GM12891 (cell line): ENCODE measurements around the gene ZRANB3.

Experiments used
- DNase-seq: peaks from one replicate; pipeline ENCODE4 v3.0.0; 2011; ENCODE audit warnings: low spot score; ENCODE audit not compliant: insufficient read length
- FAIRE-seq: peaks from 2 replicates; lab custom pipeline; 2011; peaks lifted over from hg19 to GRCh38; lab: Jason Lieb, UNC
- PAX5 ChIP-seq: IDR thresholded peaks from 2 replicates; pipeline ENCODE4 v1.6.1; 2011; ENCODE audit warnings: low read length, moderate library complexity, mild to moderate bottlenecking; ENCODE audit not compliant: insufficient read depth, severe bottlenecking
- POLR2A ChIP-seq: IDR thresholded peaks from 2 replicates; pipeline ENCODE4 v1.6.1; 2011; ENCODE audit warnings: low read depth, low read length, control low read depth
- POLR2AphosphoS5 ChIP-seq: IDR thresholded peaks from 2 replicates; pipeline ENCODE4 v1.6.1; 2011; ENCODE audit warnings: low read depth, low read length, control low read depth
- POU2F2 ChIP-seq: IDR thresholded peaks from 2 replicates; pipeline ENCODE4 v1.6.1; 2011; ENCODE audit warnings: low read depth, mild to moderate bottlenecking, control low read depth, low read length, moderate library complexity
- SPI1 ChIP-seq: IDR thresholded peaks from 2 replicates; pipeline ENCODE4 v1.6.1; 2011; ENCODE audit warnings: low read depth, low read length, control low read depth
- TAF1 ChIP-seq: IDR thresholded peaks from 2 replicates; pipeline ENCODE4 v1.6.1; 2011; ENCODE audit warnings: low read depth, low read length, control low read depth

The ZRANB3 gene

GRCh38 chr2:135189148-135189547 is 341.9 kb downstream of the ZRANB3 start:
- no peak for DNase-seq
- TF ChIP-seq PAX5: no peak
- TF ChIP-seq POU2F2: no peak
- TF ChIP-seq TAF1: no peak
- TF ChIP-seq POLR2A: no peak
- no peak for TF ChIP-seq POLR2AphosphoS5
- TF ChIP-seq SPI1: no peak
- FAIRE-seq: no peak

- FAIRE-seq (no peak), DNase-seq (no peak)
- TF ChIP-seq POU2F2 (no peak), POLR2AphosphoS5 (no peak), POLR2A (no peak), TAF1 (no peak), SPI1 (no peak), PAX5 (no peak)
Observed at GRCh38 chr2:135187270-135187669, 343.7 kb downstream of the ZRANB3 start.

GRCh38 chr2:135186054-135186453 is 345.0 kb downstream of the ZRANB3 start:
- TF ChIP-seq PAX5 (no peak), POU2F2 (no peak), TAF1 (no peak), POLR2A (no peak), SPI1 (no peak), POLR2AphosphoS5 (no peak)
- DNase-seq (no peak), FAIRE-seq (no peak)

- FAIRE-seq (no peak), DNase-seq (no peak)
- no peak for TF ChIP-seq SPI1
- TF ChIP-seq POLR2A: no peak
- no peak for TF ChIP-seq POU2F2
- no peak for TF ChIP-seq POLR2AphosphoS5
- no peak for TF ChIP-seq TAF1
- TF ChIP-seq PAX5: no peak
Observed at GRCh38 chr2:135183822-135184221, 347.2 kb downstream of the ZRANB3 start.

GRCh38 chr2:135182601-135183000 is 348.4 kb downstream of the ZRANB3 start:
- FAIRE-seq: no peak
- no peak for TF ChIP-seq PAX5
- TF ChIP-seq POU2F2: no peak
- TF ChIP-seq TAF1: no peak
- TF ChIP-seq SPI1: no peak
- TF ChIP-seq POLR2AphosphoS5: no peak
- no peak for TF ChIP-seq POLR2A
- DNase-seq: no peak

- no peak for DNase-seq
- no peak for FAIRE-seq
- TF ChIP-seq TAF1 (no peak), POU2F2 (no peak), POLR2AphosphoS5 (no peak), POLR2A (no peak), SPI1 (no peak)
Observed at GRCh38 chr2:135182190-135182589, 348.8 kb downstream of the ZRANB3 start.

GRCh38 chr2:135179689-135180088 is 351.3 kb downstream of the ZRANB3 start:
- DNase-seq (no peak), FAIRE-seq (no peak)
- TF ChIP-seq POU2F2 (no peak), SPI1 (no peak), TAF1 (no peak), PAX5 (no peak), POLR2AphosphoS5 (no peak), POLR2A (no peak)

GRCh38 chr2:135175177-135175576 is 355.8 kb downstream of the ZRANB3 start:
- FAIRE-seq (no peak), DNase-seq (no peak)
- TF ChIP-seq SPI1 (no peak), TAF1 (no peak), POU2F2 (no peak), POLR2A (no peak), PAX5 (no peak), POLR2AphosphoS5 (no peak)

GRCh38 chr2:135174810-135175093 is 356.3 kb downstream of the ZRANB3 start:
- no peak for TF ChIP-seq TAF1
- TF ChIP-seq POLR2A: no peak
- no peak for TF ChIP-seq SPI1
- no peak for TF ChIP-seq PAX5
- no peak for TF ChIP-seq POU2F2
- no peak for TF ChIP-seq POLR2AphosphoS5
- DNase-seq (no peak), FAIRE-seq (no peak)

GRCh38 chr2:135174049-135174809 is 356.8 kb downstream of the ZRANB3 start:
- no peak for DNase-seq
- TF ChIP-seq POLR2A (no peak), TAF1 (no peak), SPI1 (no peak), POLR2AphosphoS5 (no peak), PAX5 (no peak), POU2F2 (no peak)
- FAIRE-seq: no peak
